Measurements from ENCODE around the gene GIPC2.

- TF ChIP-seq CTCF (conservative IDR thresholded peaks at IDR 0.05; ENCODE audit: low read depth, low read length) (no peak), POLR2A (IDR thresholded peaks at IDR 0.05; ENCODE audit: low read depth, low read length) (no peak), RFX5 (IDR thresholded peaks at IDR 0.05; ENCODE audit: low read depth, low read length) (no peak)
Observed at GRCh38 chr1:78009836-78010235, 35.9 kb upstream of the GIPC2 start.

Measured in IMR-90 (cell line).